CD4-positive, alpha-beta T cell treated with Interleukin-12 subunit alpha and Interleukin-12 subunit beta, for 1 hour (primary cell): ENCODE data around the gene VPS26C.
"Not testable (repeated sequence)": the region's sequence is repeated elsewhere in the genome, so short reads cannot be mapped to it uniquely, and the experiment has no call there.

Source experiments
- DNase-seq: peaks from one replicate; pipeline ENCODE4 v3.0.0-alpha.2; 2020

The VPS26C gene

DNA sequence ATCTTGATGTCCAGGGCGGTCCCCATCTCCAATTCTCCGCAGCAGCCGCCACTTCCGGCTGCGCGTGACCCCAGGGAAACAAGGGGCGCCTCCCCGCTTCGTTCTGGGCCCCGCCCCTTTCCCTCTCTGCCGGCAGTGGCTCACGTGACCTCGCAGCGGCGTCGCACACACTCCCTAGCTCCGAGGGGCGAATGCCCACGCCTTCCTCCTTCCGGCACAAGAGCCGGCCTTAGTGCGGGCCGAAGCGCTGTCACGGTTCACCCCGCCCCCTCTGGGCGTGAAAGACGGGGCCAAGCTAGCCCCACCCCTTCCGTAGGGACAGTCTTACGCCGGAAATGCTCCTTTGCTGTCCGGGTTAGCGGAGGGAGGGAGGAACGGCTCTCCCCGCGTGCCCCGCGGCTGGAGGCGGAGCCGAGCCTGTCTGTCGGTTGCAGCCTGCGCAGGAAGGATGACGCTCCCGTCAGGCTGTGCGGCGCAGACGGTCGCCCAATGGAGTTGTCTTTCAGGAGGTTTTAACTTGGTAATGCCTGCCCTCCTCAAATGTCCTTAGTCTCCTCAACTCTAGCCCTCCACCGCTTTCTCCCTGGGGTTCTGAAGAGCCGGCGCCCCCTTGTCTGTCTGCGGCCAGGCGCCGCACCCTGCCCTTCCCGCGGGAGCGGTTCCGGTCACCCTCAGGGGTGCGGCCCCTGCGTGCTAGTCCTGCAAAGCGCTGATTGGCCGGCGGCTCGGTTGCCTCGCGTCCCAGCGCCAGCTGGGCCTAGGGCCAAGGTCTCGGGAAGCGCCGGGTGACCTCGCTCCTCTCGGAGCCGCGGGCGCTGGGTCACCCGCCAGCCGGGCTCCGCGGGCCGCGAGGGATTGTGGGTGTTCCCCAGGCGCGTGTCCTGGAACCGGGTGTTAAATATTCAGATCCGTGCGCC is at the start of gene VPS26C:
Gene VPS26C (minus strand): TSS at position 66 of the 917 bp plus-strand sequence. CDS start 40 bp downstream, at position 26.
- DNase-seq, result peak; percentile 99

DNA sequence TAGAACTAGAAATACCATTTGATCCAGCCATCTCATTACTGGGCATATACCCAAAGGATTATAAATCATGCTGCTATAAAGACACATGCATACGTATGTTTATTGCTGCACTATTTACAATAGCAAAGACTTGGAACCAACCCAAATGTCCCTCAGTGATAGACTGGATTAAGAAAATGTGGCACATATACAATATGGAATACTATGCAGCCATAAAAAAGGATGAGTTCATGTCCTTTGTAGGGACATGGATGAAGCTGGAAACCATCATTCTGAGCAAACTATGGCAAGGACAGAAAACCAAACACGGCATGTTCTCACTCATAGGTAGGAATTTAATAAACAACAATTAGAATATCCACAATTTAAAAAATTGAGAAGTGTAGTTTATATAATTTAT is 48.9 kb upstream of the VPS26C start:
- not testable (repeated sequence) for DNase-seq

DNA sequence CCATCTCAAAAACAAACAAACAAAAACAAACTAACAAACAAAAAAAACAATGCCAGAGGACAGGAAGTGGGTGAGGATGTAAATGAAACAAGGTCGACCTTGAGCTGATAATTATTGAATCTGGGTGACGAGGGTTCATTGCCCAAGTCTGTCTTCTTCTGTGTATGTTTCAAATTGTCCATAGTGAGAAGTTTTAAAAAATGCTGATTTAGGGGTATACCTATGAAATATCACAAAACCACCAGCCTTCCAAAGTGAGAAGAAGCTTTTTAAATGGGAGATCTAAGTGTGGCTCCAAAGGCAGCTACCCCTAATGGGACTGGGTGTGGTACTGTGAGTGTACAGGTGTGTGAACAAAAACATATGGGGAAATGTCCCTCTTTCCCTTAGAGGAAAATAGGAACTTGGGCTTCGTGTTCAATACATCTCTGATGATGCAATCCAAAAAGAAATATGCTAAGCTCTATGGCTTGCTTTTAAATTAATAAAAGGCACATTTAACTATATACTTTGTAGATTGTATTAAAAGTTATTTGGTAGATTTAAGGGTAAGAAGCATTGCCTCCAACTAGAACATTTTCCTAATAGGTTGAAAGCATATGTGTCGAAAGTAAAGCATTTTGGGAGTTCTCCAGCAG is 33.1 kb upstream of the VPS26C start:
- no peak for DNase-seq

DNA sequence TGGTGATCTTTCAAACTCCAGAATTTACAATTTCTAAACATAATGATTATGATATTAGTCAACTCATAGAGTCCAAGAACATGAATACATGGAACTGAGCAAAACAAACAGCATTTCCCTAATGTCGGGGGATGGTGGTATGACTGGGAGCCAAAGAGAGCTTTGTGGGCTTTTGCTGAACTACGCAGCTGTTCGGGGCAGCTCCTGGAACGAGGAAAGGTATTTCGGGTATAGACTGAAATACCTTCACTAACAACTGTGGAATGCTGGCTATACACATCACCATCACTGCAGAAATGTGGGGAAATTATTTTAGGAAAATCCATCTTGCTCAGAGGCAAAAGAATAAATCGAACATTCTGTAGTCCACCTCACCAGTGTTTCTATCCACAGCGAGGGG is 30.2 kb upstream of the VPS26C start:
- DNase-seq, result no peak

DNA sequence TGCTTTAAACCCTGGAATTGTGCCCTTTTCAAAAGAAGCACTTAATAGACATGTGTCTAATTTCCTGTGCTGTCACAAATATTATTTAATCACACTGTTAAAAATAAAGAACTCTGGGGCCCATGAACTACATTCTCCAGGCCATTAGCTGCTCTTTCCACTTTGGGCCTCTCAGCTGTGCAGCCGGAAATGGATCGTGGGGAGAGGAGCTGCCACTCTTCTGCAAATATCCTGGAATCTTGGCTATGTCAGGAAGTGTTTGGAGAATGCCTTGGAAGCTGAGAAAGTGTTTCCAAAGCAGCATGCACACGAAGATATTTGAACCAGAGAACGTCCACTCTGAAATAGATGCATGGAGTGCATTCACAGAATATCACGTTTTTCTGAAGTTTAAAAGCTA is 27.5 kb upstream of the VPS26C start:
- DNase-seq, result no peak

DNA sequence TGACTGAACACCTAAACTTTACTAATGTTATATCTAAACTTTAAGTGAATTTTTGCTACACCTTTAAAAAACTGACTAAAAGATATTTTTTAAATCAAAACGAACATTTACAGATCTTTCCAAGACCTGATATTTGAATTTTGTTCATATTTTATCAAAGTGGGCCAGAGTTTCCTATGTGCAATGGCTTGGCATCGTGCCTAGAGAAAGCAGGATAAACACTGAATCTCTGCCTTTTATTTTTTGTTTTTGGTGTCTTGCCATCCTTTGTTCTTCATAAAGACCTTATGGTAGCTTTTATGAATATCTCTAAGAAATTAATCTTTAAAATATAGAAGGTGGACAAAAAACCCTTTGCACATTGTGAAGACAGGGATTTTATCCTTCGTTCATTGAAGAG is 25.8 kb upstream of the VPS26C start:
- DNase-seq, result no peak

DNA sequence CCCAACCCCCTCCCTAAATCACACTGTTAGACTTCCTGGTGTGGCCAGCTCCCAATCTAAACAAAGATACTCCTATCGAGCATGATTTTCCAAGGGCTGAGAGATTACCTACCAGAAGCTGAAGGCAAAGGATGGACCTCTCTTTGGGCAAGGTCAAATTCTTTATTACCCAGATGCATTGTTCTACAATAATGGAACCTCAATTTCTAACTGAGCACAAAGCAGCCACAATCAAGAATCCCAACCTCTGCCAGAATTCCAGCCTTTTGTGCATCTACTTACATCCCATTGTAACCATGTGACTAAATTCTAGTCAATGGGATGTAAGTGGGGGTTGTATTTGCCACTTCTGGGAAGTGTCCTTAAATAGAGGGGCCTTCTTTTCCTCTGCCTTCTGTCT is 24.9 kb upstream of the VPS26C start:
- no peak for DNase-seq

DNA sequence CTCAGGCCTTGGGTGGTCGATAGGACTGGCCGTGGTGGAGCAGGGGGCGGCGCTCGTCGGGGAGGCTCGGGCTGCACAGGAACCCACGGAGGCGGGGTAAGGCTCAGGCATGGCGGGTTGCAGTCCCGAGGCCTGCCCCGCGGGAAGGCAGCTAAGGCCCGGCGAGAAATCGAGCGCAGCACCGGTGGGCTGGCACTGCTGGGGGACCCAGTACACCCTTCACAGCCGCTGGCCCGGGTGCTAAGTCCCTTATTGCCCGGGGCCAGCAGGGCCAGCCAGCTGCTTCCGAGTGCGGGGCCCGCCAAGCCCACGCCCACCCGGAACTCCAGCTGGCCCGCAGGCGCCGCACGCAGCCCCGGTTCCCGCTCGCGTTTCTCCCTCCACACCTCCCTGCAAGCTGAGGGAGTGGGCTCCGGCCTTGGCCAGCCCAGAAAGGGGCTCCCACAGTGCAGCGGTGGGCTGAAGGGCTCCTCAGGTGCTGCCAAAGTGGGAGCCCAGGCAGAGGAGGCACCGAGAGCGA is 16.1 kb upstream of the VPS26C start:
- DNase-seq, result not testable (repeated sequence)

DNA sequence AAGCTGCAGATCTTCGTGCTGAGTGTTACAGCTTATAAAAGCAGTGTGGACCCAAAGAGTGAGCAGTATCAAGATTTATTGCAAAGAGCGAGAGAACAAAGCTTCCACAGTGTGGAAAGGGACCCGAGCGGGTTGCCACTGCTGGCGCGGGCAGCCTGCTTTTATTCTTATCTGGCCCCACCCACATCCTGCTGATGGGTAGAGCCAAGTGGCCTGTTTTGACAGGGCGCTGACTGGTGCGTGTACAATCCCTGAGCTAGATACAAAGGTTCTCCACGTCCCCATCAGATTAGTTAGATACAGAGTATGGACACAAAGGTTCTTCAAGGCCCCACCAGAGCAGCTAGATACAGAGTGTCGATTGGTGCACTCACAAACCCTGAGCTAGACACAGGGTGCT is 15.5 kb upstream of the VPS26C start:
- DNase-seq, result peak; percentile 36

DNA sequence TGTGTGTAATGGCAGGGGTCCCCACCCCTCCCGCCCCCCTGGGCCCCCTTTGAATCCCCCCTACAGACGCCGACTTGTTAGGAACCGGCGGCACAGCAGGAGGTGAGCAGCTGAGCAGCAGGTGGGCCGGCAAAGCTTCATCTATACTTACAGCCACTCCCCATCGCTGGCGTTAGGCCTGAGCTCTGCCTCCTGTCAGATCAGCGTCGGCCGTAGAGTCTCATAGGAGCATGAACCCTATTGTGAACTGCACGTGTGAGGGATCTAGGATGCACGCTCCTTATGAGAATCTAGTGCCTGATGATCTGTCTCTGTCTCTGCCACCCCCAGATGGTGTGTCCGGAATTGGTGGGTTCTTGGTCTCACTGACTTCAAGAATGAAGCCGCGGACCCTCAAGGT is 14.9 kb upstream of the VPS26C start:
- no peak for DNase-seq

DNA sequence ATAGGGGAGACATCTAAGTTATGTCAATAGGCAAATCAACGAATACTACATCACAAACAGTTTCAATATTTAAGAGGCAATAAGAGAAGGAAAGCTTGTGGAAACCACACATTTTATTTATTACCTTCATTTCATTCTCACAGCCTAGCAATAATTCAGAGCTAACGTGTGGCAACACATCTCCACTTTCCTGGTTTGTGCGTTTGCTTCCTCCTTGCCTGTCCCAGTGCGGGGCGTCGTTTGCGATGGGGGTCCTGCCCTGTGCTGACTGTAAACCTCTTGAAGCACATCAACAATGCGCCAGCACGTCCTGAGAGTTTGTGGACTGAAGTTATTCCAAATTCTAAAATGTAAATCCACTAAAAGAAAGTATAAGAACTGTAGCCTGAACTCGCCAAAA is 14.4 kb upstream of the VPS26C start:
- DNase-seq, result no peak

DNA sequence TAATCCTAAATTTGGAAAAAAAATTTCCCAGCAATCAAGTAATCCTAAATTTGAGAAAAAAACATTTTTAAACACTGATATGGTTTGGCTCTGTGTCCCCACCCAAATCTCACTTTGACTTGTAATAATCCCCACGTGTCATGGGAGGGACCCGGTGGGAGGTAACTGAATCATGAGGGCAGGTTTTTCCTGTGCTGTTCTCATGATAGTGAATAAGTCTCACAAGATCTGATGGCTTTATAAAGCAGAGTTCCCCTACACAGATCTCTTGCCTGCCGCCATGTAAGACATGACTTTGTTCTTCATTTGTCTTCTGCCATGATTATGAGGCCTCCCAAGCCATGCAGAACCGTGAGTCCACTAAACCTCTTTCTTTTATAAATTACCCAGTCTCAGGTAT is 12.1 kb upstream of the VPS26C start:
- not testable (repeated sequence) for DNase-seq

DNA sequence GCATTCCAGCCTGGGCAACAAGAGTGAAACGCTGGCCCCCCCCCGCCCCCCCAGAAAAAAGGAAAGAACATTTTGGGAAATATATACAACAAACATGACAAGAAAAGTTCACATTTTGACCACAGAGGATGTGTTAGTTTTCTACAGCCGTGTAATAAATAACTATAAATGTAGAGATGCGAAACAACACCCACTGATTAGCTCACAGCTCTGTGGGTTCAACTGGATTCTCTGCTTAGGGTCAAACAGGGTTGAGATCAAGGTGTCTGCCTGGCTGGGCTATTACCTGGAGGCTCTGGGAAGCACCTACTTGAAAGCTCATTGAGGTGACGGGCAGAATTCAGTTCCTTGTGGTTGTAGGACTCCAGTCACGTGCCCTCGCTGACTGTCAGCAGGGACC is 11.1 kb upstream of the VPS26C start:
- DNase-seq, result no peak

DNA sequence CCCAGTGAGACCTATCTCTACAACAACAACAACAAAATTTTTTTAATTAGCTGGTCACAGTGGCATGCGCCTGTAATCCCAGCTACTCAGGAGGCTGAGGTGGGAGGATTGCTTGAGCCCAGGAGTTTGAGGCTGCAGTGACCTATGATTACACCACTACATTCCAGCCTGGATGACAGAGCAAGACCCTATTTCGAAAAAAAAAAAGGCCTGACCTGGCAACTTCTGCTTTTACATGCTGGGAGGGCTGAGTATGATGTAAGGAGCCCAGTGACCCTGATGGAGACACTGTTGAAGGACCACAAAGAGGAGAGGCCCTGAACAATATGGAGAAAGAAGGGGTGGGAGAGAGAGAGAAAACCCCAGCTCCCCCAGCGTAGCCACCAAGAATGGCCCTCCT is 9.2 kb upstream of the VPS26C start:
- no peak for DNase-seq

DNA sequence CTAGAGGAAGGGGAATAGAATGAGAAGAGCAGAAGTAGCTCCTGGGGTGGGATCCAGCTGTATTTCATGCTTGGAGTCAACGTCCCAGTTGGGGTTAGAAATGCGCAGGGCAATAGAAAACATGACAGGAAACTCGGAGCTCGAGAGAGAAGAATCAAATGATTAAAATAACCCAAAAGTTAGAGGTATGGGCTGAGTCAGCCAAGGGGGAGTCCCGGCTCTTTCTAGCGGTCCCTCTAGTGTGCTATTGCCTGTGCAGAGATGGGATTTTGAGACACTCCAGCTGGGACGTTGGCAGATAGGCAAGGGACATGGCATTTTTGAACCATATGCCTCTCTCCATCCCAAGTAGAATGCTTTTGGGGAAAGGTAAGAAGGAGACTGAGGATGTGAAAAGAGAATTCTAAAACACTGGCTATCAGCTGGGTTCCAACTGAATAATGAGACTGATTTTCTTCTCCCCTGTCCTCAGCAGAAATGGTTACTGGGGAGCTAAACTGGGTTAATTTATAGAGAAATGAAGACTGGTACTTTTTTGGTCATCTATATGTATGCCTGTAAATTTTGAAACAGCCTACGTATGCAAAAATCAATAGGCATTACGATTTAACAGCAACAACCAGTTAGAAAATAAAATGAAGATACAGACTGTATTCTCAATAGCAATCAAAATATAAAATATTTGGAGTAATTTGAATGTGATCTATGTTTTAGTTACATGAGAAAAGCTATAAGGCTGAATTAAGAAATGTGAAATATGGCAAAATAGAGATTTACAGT is 7.0 kb upstream of the VPS26C start:
- DNase-seq, result no peak

DNA sequence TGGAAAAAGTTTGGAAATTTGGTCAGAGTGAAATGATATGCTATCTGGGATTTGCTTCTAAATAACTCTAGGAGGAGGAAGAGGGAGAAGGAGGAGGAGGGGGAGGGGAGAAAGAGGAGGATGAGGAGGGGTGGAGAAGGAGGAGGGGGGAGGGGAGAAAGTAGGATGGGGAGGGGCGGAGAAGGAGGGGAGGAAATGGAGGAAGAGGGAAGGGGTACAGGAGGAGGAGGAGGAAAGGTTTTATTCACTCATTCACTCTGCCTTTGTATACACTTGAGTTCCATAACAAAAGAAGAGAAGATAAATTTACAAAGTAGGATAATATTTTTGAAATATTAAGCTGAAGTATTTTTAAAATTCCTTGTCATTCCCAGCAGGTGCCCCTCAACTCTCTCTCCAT is 6.3 kb upstream of the VPS26C start:
- no peak for DNase-seq

DNA sequence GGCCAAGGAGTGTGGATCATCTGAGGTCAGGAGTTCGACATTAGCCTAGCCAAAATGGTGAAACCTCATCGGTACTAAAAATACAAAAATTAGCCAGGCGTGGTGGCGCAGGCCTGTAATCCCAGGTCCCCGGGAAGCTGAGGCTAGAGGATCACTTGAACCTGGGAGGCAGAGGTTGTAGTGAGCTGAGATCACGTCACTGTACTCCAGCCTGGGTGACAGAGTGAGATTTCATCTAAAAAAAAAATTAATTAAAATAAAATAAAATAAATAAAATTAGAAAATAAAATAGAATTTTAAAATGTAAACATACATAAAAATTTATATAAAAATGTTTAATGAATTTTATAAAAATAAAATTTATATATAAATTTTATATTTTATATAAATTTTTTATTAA is 5.8 kb upstream of the VPS26C start:
- no peak for DNase-seq

DNA sequence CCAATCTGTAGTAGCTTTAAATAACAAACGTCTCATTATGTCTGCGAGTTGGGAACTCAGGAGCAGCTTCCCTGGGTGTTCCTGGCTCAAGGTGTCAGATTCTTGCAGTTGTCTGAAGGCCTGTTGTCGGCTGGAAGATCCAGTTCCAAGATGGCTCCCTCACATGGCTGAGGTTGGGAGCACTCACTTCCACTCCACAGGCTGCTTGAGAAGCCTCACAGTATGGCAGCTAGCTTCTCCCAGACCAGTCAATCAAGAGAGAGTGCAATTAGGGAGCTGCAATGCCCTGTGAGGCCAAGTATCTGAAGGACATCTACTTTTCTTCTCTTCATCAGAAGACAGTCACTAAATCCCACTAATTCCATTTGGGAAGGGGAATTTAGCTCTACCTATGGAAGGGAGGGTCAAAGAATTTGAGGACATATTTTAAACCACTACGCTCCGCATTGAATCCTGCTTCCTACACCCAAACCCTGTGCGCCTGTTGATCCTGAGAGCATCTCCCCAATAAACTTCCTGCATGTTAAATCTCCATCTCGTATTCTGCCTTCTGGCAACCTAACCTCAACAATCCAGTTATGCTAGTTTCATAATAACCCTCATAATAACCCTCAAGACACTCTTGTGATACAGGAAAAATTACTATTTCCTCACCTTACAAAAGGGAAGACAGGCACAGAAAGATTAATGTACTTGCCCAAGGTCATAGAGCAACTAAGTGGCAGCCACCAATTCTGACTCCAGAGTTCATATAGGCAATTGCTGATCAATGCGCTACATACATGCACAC is 3.6 kb upstream of the VPS26C start:
- DNase-seq, result no peak

DNA sequence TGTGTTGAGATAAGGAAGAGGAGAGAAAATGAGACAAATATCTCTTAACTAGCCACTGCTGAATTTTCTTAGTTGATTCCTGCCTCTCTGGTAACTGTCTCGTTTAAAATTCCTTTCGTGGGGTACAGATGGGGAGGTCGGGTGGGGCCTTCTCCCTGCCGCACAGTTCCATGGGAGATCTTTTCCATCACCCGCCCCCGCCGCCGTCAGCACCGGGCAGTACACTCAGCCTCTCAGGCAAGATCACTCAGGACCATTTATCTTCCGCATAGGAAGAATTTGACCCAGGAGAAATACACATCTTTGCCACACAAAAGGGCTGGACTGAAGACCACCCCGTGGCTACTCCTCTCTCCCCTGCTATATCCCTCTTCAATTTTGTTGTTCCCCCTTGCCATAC is 2.3 kb upstream of the VPS26C start:
- DNase-seq, result no peak

DNA sequence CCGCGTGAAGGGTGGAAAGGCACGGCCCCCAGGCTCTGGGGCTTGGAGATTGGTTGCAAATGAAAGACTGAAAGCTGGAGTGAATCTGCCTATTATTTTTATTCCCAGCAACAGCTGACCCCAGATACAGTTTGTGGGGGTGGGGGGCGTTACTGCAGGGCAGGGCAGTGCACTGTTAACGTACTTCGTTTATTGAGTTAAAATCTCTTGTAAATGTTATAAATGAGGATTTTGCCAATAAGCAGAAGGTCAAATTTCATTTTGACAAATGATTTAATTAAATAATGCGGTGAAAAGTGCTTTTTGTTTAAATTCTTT is 1.0 kb upstream of the VPS26C start:
- no peak for DNase-seq

DNA sequence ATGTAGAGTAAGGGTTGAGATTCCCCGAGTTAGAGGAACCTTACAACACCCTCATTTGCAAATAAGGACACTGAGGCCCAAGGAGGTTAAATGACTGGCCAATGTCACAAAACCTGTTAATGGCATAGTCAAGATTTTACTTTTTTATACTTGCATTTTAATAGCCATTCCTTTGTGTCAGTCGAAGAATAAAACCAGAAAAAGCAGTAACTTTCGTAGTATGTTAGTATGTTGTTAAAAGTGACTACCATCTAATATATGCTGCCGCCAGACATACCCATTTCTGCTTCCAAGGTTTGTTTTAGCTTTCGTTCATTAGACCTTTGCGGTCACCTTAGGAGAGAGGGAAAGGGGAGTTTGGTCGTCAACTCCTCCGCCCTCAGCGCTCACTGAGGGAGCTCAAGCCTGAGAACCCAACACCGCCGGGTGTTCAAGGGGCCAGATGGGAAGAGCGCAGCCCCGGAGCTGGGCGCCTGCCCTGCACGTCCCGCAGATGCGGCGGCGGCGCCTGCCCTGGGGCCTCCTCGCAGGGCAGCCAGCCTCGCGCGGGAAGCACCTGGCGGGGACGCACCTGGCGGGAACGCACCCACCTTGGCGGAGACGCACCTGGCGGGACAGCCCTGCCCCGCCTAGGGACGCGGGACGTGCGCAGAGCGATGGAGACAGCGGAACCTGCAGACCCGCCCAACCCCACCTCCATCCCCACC is 466 bp downstream of the VPS26C start:
- no peak for DNase-seq

DNA sequence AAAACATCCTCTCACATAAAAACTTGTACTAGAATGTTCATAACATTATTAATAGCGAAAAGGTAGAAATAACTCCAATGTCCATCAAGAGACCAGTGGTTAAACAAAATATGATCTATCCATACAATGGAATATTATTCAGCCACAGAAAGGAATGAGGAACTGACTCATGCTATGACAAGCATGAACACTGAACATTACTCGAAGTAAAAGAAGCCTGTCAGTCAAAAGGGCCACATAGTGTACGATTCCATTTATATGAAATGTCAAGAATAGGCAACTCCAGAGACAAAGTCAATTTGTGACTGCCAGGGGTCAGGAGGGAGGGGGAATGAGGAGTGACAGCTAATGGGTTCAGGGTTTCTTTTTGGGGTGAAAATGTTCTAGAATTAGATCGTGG is 2.3 kb downstream of the VPS26C start:
- DNase-seq, result no peak
